ENCODE measurements around the gene ADAMTS19.

Gene ADAMTS19

GRCh38 chr5:129696636-129697035 lies 236.5 kb downstream of the ADAMTS19 start:
- no peak for DNase-seq

- DNase-seq = no peak
These were observed 238.6 kb downstream of the ADAMTS19 start for GRCh38 chr5:129698661-129699060.

GRCh38 chr5:129716235-129716634 lies 256.1 kb downstream of the ADAMTS19 start:
- DNase-seq = no peak

- no peak for DNase-seq
These were observed 256.6 kb downstream of the ADAMTS19 start for GRCh38 chr5:129716651-129717050.

- DNase-seq = no peak
These were observed 257.7 kb downstream of the ADAMTS19 start for GRCh38 chr5:129717751-129718310.

- DNase-seq = no peak
These were observed 258.5 kb downstream of the ADAMTS19 start for GRCh38 chr5:129718471-129719090.

- DNase-seq = no peak
These were observed 264.1 kb downstream of the ADAMTS19 start for GRCh38 chr5:129724222-129724621.

- DNase-seq = no peak
These were observed 264.5 kb downstream of the ADAMTS19 start for GRCh38 chr5:129724647-129725046.

- DNase-seq = no peak
These were observed 279.7 kb downstream of the ADAMTS19 start for GRCh38 chr5:129739773-129740172.

- no peak for DNase-seq
These were observed 283.6 kb downstream of the ADAMTS19 start for GRCh38 chr5:129743541-129744187.

GRCh38 chr5:129745997-129746396 lies 285.9 kb downstream of the ADAMTS19 start:
- no peak for DNase-seq

- no peak for DNase-seq
These were observed 286.8 kb downstream of the ADAMTS19 start for GRCh38 chr5:129746876-129747275.

GRCh38 chr5:129747572-129748407 lies 287.7 kb downstream of the ADAMTS19 start, which contains the start of gene MINAR2:
TSS of gene MINAR2 (plus strand) at chr5:129748094. CDS start at chr5:129748191, 97 bp downstream.
- no peak for DNase-seq

- DNase-seq = no peak
These were observed 289.1 kb downstream of the ADAMTS19 start for GRCh38 chr5:129748913-129749880.

GRCh38 chr5:129760636-129761325 lies 300.7 kb downstream of the ADAMTS19 start:
- DNase-seq = no peak

GRCh38 chr5:129763651-129764050 lies 303.6 kb downstream of the ADAMTS19 start:
- no peak for DNase-seq

GRCh38 chr5:129766798-129767197 lies 306.7 kb downstream of the ADAMTS19 start:
- no peak for DNase-seq

- peak in 1 of 2 donors; percentile 84 for DNase-seq
These were observed 307.9 kb downstream of the ADAMTS19 start for GRCh38 chr5:129767927-129768380.

GRCh38 chr5:129768735-129769134 lies 308.6 kb downstream of the ADAMTS19 start:
- DNase-seq = no peak

- no peak for DNase-seq
These were observed 310.1 kb downstream of the ADAMTS19 start for GRCh38 chr5:129770024-129770820.
